ENCODE results near the gene NHERF1. TPM values are rescaled to one million over a fixed set of nuclear protein-coding genes. Genes with fewer than 3 reads are reported as not detected.

NHERF1 gene
- total and polyA plus RNA-seq, 2 of the 8 experiments (the other 6 are each of a cell fraction or from before 2014, with no cell fraction given), result 92.9 to 99.2 TPM

- peaks cover 0 to 24% of the 10 kb centered on the region in 2 experiments; a peak in 2 of 4 replicates for H3K79me2 ChIP-seq (ENCODE audit: control insufficient read depth in 1 of 2, insufficient read depth in 2 of 2, low read length in 2 of 2)
- CTCF ChIA-PET (ENCODE audit: partially characterized antibody), result interaction anchor here (1.1 to 99.6 kb wide), 8 partner anchors 32 to 366 kb away, joined by 3 to 2981 read pairs (median 6); partner anchors contain the start of genes FDXR, GRIN2C, NHERF1 and RAB37
These were observed 29.6 kb downstream of the NHERF1 start for GRCh38 chr17:74777901-74778515.

More at GRCh38 chr17:74777901-74778515, 29.6 kb downstream of the NHERF1 start:
- WGBS, 2 experiments (ENCODE audit: extremely low coverage in 1 of 2, insufficient coverage in 1 of 2, insufficient read length in 1 of 2, insufficient replicate concordance in 2 of 2, low coverage in 1 of 2, low lambda C conversion rate in 2 of 2, missing lambda C conversion rate in 1 of 2), result 89% methylated on average over 6 of the region's 6 CpGs; no CpG with 5 or more reads in 1 of the 2 experiments
- Histone ChIP-seq H3K4me1 (replicated peaks in 1 of 4; ENCODE audit: control insufficient read depth in 3 of 4, insufficient read depth in 4 of 4, low read length in 3 of 4) (peaks cover 0 to 6% (median 4%) of the 10 kb centered on the region in 4 experiments; a peak in 5 of 7 replicates), H4K20me1 (replicated peaks in 1 of 2; ENCODE audit: control insufficient read depth in 1 of 2, insufficient read depth in 2 of 2, low read length in 2 of 2) (peaks cover 2 to 7% of the 10 kb centered on the region in 2 experiments), H3K4ac (replicated peaks; ENCODE audit: insufficient read length, low read depth, low read length) (no peak overlapping the region), H2AFZ (ENCODE audit: low read length) (no peak overlapping the region), H3K14ac (ENCODE audit: insufficient read length) (no peak overlapping the region), H3K56ac (replicated peaks; ENCODE audit: insufficient read length, low read depth, low read length) (no peak overlapping the region), H4K8ac (ENCODE audit: extremely low read depth, insufficient read depth, low read length) (no peak overlapping the region), H4K91ac (replicated peaks; ENCODE audit: insufficient read length, low read length) (no peak overlapping the region), H3K27me3 (replicated peaks in 1 of 4; ENCODE audit: control insufficient read depth in 3 of 4, extremely low read depth in 1 of 4, insufficient read depth in 3 of 4, low read length in 3 of 4) (no peaks in the 10 kb centered on the region), H3K27ac (ENCODE audit: low read depth, low read length) (no peak overlapping the region), H3K4me3 (ENCODE audit: extremely low read depth in 1 of 4, insufficient read depth in 2 of 4, low read depth in 3 of 4, low read length in 4 of 4) (no peak overlapping the region), H3K23me2 (ENCODE audit: low read depth, low read length) (peaks cover 9% of the 10 kb centered on the region), H3K9ac (replicated peaks in 1 of 4; ENCODE audit: extremely low read depth in 1 of 4, low read depth in 3 of 4, low read length in 3 of 4) (no peak overlapping the region), H2BK15ac (ENCODE audit: low read length) (no peak overlapping the region), H3K4me2 (ENCODE audit: insufficient read depth in 1 of 2, low read depth in 2 of 2, low read length in 2 of 2) (no peak overlapping the region; a peak in 1 of 4 replicates), H4K5ac (ENCODE audit: insufficient read length, low read depth, low read length) (no peak overlapping the region), H3K9me3 (ENCODE audit: insufficient read depth in 2 of 2, low read depth in 1 of 2, low read length in 1 of 2) (no peaks in the 10 kb centered on the region), H3K79me1 (ENCODE audit: low read depth, low read length) (peaks cover 11% of the 10 kb centered on the region), H3K23ac (ENCODE audit: insufficient read length) (no peak overlapping the region), H2BK120ac (replicated peaks; ENCODE audit: low read depth, low read length) (no peak overlapping the region), H2BK20ac (ENCODE audit: low read length) (no peak overlapping the region), H2AK5ac (ENCODE audit: low read depth, low read length) (no peak overlapping the region), H2BK12ac (ENCODE audit: low read depth, low read length) (no peak overlapping the region), H3K18ac (ENCODE audit: extremely low read depth, low read length) (no peak overlapping the region), H3K36me3 (ENCODE audit: control insufficient read depth in 2 of 4, insufficient read depth in 4 of 4, low read length in 3 of 4) (peaks cover 0 to 15% (median 7%) of the 10 kb centered on the region in 4 experiments; a peak in 6 of 8 replicates), H2BK5ac (ENCODE audit: low read depth, low read length) (no peak overlapping the region)
- DNase-seq (ENCODE audit: low read depth in 1 of 2, low spot score in 2 of 2), result no peak
- TF ChIP-seq JUND (IDR thresholded peaks at IDR 0.05; ENCODE audit: low read length) (no peak), KDM4A (IDR thresholded peaks at IDR 0.05; ENCODE audit: low read depth, low read length, severe bottlenecking) (no peak), CTBP2 (IDR thresholded peaks at IDR 0.05; ENCODE audit: borderline replicate concordance, insufficient read depth, insufficient read length, low read length) (no peak), JUN (IDR thresholded peaks at IDR 0.05; ENCODE audit: low read depth, low read length) (no peak), NANOG (IDR thresholded peaks at IDR 0.05; ENCODE audit: insufficient read depth, low read depth, low read length, poor library complexity, severe bottlenecking) (no peak), TAF7 (optimal IDR thresholded peaks at IDR 0.05; ENCODE audit: borderline replicate concordance, low read depth, low read length) (no peak)
- FAIRE-seq, result no peak
- POLR2A ChIA-PET (ENCODE audit: partially characterized antibody), result interaction anchor here (1.3 to 1.4 kb wide), 2 partner anchors 28 to 257 kb away, joined by 3 to 5 read pairs; no protein-coding TSS in a partner anchor

Data from H1 (cell line).